NCI-H345 (cell line): ENCODE data around the gene PROP1.
"Not testable (repeated sequence)": the region's sequence is repeated elsewhere in the genome, so short reads cannot be mapped to it uniquely, and the experiment has no call there.

Source experiments
- DNase-seq: peaks from one replicate; lab custom pipeline; 2025; lab: John Stamatoyannopoulos, UW

Gene PROP1

GRCh38 chr5:177945145-177945544, 50.9 kb downstream of the PROP1 start:
- DNase-seq, result not testable (repeated sequence)

- peak; percentile 44 for DNase-seq
Measured at GRCh38 chr5:177943805-177944736, 52.0 kb downstream of the PROP1 start.

GRCh38 chr5:177942896-177943295, 53.1 kb downstream of the PROP1 start:
- DNase-seq, result not testable (repeated sequence)
